Mononuclear cell (primary cell): ENCODE data around the gene SLITRK3. TPM values are rescaled to one million over a fixed set of nuclear protein-coding genes. Genes with fewer than 3 reads are reported as not detected.
"Not testable (repeated sequence)": the region's sequence is repeated elsewhere in the genome, so short reads cannot be mapped to it uniquely, and the experiment has no call there.

Source experiments
- H3K27me3 ChIP-seq: 2 replicates; pipeline ENCODE4 v1.6.0; 2011; ENCODE audit warnings: low read length, control low read depth; ENCODE audit not compliant: insufficient read depth
- H3K4me1 ChIP-seq: 2 replicates; pipeline ENCODE4 v1.5.1; 2011; ENCODE audit warnings: mild to moderate bottlenecking, low read length, control low read depth; ENCODE audit not compliant: insufficient read depth
- H3K4me3 ChIP-seq: 2 replicates; pipeline ENCODE4 v1.5.1; 2011; ENCODE audit warnings: mild to moderate bottlenecking, low read length, moderate library complexity
- H3K9me3 ChIP-seq: 2 replicates; pipeline ENCODE4 v1.5.1; 2011; ENCODE audit warnings: low read depth, mild to moderate bottlenecking, control low read depth, low read length
- total RNA-seq: library from RNA; depleted of rRNA; stranded (reverse); fragments of >200 nt; gene quantifications from one replicate; pipeline ENCODE4 v1.2.3, GENCODE V29; 2012

The SLITRK3 gene
- total RNA-seq, 1 donor, result not detected

GRCh38 chr3:165156757-165157420, 39.3 kb downstream of the SLITRK3 start:
- no peak overlapping the region for H3K4me3 ChIP-seq
- no peaks in the 10 kb centered on the region for H3K4me1 ChIP-seq
- no peaks in the 10 kb centered on the region for H3K27me3 ChIP-seq

GRCh38 chr3:165148876-165149441, 47.2 kb downstream of the SLITRK3 start:
- Histone ChIP-seq H3K4me1 (no peaks in the 10 kb centered on the region), H3K4me3 (no peak overlapping the region), H3K9me3 (no peaks in the 10 kb centered on the region), H3K27me3 (no peaks in the 10 kb centered on the region)

More at GRCh38 chr3:165156757-165157420, 39.3 kb downstream of the SLITRK3 start:
- no peaks in the 10 kb centered on the region for H3K9me3 ChIP-seq

- Histone ChIP-seq H3K4me3 (no peak overlapping the region), H3K27me3 (no peaks in the 10 kb centered on the region), H3K9me3 (no peaks in the 10 kb centered on the region), H3K4me1 (no peaks in the 10 kb centered on the region)
Observed at GRCh38 chr3:165144271-165144670, 51.9 kb downstream of the SLITRK3 start.

- H3K4me3 ChIP-seq, H3K4me1 ChIP-seq, H3K9me3 ChIP-seq, H3K27me3 ChIP-seq: not testable (repeated sequence)
Observed at GRCh38 chr3:165139918-165140317, 56.3 kb downstream of the SLITRK3 start.

Other genes with a start within 250 kb of the SLITRK3 start
- gene SI, start 117.9 kb downstream of the SLITRK3 start, total RNA-seq, result not detected